Stimulated activated CD4-positive, alpha-beta T cell treated with anti-CD3 and anti-CD28 coated beads, TNF-alpha, amount 100 ng/mL, for 48 hours (primary cell): ENCODE results near the gene PHLDA3.
"Not testable (repeated sequence)": the region's sequence is repeated elsewhere in the genome, so short reads cannot be mapped to it uniquely, and the experiment has no call there.

Source experiments
- DNase-seq, 3 donors: peaks; one replicate each; pipeline ENCODE4 v3.0.0-alpha.2; 2020; ENCODE audit warnings: low read depth in 3 of 3

Gene PHLDA3

GRCh38 chr1:201503397-201504176 is 34.6 kb upstream of the PHLDA3 start:
- no peak for DNase-seq

DNA sequence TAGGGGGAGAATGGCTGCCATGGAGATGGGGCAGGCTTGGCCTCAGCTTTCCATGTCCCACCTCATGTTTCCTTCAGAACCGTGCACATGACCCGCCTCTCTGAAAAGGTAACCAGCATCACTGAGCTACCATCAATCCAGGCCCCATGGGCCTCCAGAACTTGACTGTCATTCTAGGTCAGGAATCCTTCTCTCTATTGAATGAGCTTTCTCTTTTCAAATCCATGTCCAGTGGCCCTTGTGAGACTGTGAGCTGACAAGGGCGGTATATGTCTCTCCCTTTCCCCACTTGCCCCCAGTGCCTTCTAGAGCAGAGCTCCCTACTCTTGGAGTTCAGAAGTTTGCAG is 33.5 kb upstream of the PHLDA3 start:
- DNase-seq, result no peak

DNA sequence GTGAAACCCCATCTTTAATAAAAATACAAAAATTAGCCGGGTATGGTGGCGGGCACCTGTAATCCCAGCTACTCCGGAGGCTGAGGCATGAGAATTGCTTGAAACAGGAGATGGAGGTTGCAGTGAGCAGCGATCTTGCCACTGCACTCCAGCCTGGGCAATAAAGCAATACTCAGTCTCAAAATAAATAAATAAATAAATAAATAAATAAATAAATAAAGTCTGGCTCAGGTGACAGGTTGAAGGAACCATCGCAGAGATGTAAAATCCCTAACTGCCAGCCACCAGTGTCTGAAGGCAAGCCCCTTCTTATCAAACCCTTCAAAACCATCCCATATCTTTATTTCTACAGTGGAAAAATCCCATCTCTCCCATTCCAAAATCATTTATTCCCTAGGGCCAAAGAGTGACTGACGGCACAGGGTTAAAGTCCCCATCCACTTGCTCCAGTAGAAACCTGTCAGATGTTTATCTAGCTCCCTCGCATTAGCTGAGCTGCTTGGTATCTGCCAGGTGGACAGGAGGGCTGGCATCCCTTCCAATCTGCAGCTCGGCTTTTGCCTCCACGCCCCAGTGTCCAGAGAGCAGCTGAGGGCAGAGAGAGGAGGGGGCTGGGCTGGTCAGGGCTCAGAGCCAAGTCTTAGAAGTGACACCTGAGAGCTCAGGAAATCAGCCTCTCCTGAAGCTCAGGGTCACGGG is 33.0 kb upstream of the PHLDA3 start:
- DNase-seq, result no peak

DNA sequence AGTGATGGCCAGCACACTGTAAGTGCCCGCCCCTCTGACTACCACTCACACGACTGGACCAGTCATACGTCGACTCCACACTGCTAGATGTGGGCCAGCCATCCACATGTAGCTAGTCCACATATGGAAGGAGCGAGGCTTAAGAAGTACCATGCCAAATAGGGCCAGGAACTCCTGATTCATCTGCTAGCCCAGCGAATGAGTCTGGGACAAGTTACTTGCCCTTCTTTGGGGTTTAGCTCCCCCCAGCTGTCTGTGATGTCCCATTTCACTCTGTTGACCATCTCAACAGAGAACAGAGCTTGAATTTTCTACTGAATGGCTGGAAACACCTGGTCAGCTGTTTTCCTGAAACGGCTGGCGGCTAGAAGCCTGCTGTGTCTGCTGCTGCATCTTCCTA is 32.2 kb upstream of the PHLDA3 start:
- DNase-seq, result no peak

DNA sequence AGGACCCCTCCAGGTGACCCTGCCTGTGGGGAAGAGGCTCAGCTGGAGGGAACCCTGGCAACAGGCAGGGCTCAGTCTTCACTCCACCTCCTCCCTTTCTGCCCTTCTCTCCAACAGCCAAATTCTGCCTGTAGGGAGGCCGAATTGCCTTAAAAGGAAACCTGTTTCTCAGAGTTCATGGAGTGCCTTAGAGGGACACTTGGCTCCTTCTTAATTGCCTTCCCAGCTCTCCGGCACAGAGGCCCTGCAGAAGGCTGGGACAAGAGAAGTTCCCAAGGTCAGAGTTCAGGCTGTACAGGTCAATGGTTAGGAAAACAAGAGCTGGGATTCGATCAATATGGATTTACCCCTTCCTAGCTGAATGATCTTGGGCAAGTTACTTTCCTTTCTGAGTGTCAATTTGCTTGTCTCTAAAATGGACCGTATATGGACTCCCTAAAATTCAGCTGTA is 31.7 kb upstream of the PHLDA3 start:
- DNase-seq, result no peak

DNA sequence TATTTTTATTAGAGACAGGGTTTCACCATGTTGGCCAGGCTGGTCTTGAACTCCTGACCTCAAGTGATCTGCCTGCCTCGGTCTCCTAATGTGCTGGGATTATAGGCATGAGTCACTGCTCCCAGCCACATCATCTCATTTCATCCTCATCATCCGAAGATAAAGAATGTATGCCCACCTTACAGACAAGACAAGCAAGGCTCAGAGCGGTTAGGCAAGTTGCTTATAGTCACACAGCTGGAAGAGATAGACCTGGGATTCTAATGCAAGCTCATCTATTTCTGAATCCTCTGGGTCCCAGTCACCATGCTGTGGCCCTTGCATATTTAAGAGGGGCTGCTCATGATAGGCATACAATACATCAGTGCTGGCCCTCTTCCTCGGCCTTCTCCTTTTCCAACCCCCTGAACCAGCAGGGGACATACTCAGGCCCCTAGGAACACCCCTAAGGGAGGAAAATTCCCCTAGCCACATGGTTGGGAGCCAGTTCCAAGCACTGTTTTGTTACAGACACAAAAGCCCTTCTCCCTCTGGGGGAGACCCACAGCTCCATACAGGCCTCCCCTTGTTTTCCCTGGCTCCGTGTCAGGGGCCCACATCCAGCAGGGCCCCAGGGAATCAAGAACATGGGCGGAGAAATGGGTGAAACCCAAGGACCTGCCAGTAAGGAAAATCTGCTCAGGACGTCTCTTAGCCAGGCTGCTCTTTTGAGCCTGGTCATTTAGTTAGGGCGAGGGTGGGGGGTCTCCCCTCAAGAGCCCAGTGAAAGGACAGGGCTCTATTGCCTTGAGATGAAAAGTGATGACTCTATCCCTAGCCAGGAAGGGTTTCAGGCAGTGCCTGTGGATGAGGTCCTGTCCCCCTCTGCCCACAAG is 31.0 kb upstream of the PHLDA3 start:
- DNase-seq, result no peak

- no peak for DNase-seq
Measured at GRCh38 chr1:201499191-201499590, 30.2 kb upstream of the PHLDA3 start.

DNA sequence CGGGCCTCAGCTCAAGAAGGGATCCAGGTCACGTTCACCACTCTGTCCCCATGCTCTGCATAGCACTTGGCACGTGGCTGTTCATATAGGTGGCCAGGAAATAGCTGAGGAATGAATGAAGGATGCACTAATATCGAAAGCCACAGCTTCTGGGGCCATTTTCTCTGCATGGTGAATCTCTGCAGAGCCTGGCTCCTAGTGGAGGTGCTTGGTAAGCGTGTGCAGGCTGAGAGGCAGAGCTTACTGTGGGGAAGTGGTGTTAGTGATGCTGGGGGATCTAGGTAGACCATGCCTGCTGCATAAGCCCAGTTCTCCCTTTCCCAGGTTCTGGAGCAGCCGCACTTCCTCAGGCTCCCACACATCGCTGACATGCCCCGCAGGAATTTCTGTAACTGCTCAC is 29.6 kb upstream of the PHLDA3 start:
- DNase-seq, result no peak

- no peak for DNase-seq
Measured at GRCh38 chr1:201497935-201498509, 29.0 kb upstream of the PHLDA3 start.

- no peak for DNase-seq
Measured at GRCh38 chr1:201496296-201496690, 27.3 kb upstream of the PHLDA3 start.

DNA sequence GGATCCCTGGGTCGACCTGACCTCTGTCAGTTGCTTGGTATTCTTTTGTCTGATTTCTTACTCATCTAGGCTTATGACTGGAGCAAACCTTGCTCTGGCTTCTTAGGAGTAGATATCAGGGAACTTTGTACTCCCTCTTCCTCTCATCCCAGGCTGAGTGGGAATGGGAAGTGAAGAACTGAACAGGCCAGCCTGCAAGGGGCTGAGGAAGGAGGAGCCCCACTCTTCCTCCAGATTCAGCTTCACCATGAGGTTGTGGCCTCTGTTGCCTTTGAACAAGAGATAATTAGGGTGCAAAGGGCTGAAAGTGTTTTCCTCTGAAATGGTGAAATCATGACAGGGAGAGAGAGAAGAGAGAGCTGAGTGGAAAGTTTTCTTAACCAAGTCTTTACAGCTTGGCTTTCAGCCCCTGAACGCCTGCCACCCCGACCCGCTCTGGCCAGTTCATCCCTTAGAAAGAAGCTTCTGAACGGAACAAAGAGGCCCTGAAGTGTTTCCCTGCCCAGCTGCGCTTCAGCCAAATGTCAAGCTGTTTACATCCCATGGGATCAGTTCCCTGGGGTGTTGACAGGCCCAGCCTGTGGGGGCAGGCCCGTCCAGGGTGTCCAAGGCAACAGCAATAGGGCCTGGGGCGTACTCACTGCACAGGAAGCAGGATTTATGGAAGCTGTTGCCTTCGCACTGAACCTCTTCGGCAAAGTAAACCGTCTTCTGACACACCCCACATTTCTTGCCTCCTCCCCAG is 26.7 kb upstream of the PHLDA3 start:
- no peak for DNase-seq

- no peak for DNase-seq
Measured at GRCh38 chr1:201493757-201494617, 25.0 kb upstream of the PHLDA3 start.

- DNase-seq, result not testable (repeated sequence)
Measured at GRCh38 chr1:201493026-201493656, 24.2 kb upstream of the PHLDA3 start.

- DNase-seq, result no peak
Measured at GRCh38 chr1:201491896-201492511, 23.0 kb upstream of the PHLDA3 start.

GRCh38 chr1:201490708-201491131 is 21.7 kb upstream of the PHLDA3 start:
- DNase-seq, result no peak

DNA sequence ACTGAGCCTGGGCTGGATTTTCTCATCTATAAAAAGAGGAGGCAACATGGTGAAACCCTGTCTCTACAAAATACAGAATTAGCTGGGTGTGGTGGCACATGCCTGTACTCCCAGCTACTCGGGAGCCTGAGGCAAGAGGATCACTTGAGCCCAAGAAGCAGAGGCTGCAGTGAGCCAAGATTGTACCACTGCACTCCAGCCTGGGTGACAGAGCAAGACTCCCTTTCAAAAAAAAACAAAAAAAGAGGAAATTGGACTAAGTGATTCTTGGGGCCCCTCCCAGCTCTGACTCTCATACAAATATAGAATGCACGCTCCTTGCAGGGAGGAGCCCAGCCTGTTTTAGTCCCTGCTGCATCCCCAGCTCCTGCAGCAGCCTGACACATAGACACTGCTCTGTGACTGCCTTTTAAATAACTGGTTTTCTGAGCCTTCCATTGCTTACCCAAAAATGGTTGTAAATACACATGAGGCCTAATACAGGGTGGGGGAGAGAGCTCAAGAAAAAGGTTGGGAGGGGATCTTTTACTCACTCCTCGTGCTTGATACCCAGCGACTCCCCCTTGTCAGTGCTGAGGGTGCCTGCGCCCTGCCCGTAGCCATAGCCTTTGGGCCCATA is 20.8 kb upstream of the PHLDA3 start:
- DNase-seq, result no peak

DNA sequence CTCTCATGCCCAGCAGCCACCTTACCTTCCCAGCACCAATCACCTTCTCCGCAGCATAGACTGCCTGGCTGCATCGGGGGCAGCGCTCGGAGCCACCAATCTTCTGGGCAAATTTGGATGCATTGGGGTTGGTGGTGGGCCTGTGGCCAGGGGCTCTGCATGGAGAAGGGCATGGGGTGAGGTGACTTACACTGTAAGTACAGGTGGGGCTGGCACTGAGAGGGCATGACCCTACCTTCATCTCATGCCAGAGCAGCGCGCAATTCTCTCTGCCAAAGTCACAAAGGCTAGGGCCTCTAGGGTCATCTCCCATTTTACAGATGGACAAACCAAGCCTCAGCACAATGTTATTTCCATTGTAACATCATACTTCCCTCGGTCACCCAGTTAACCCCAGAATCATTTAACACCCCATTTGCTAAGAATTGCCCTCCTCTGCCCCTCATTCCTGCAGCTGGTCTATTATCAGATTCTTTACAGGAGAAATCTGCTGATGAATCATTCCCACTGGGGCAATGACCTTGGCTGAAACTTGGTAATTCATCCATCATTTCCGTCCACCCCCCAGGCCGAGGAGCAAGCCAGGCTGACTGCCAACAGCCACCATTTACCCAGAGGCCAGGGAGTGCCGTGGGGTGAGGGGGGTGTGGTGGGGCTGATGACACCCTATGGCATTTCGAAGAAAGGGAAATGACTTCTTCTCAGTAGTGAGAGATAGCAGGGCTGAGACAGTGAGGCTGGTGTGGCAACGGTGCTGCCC is 20.0 kb upstream of the PHLDA3 start:
- DNase-seq, result no peak

GRCh38 chr1:201487742-201488141 is 18.8 kb upstream of the PHLDA3 start:
- no peak for DNase-seq
